Tibial artery (tissue), 4 donors: ENCODE data around the gene UGT1A6.
"Not testable (repeated sequence)": the region's sequence is repeated elsewhere in the genome, so short reads cannot be mapped to it uniquely, and the experiment has no call there.

Source experiments
- DNase-seq, 2 donors: peaks; one replicate each; pipeline ENCODE4 v3.0.0-alpha.2; 2019
- H3K27ac ChIP-seq, 2 donors: fragments of 200-600 bp; sonication (generic) in 1 of 2; 1 replicate in 1 of 2; 2 replicates in 1 of 2; pipeline ENCODE4 v1.5.1; 2018 to 2019; ENCODE audit warnings: mild to moderate bottlenecking in 1 of 2
- H3K27me3 ChIP-seq, 2 donors: fragments of 200-600 bp; sonication (generic) in 1 of 2; one replicate each; pipeline versions ENCODE4 v1.5.1 to v1.6.0; 2016 to 2019
- H3K36me3 ChIP-seq, 3 donors: fragments of 200-600 bp; sonication (generic) in 2 of 3; one replicate each; pipeline ENCODE4 v1.5.1; 2016 to 2019; ENCODE audit warnings: mild to moderate bottlenecking in 2 of 3
- H3K4me1 ChIP-seq, 4 donors: fragments of 200-600 bp; sonication (generic) in 2 of 4; 1 replicate in 3 of 4; 2 replicates in 1 of 4; pipeline ENCODE4 v1.5.1; 2016 to 2019
- H3K4me3 ChIP-seq, 2 donors: fragments of 200-600 bp; sonication (generic) in 1 of 2; 1 replicate in 1 of 2; 2 replicates in 1 of 2; pipeline ENCODE4 v1.5.1; 2018 to 2019; ENCODE audit warnings: mild to moderate bottlenecking in 2 of 2
- H3K9me3 ChIP-seq, 3 donors: fragments of 200-600 bp; sonication (generic) in 1 of 3; one replicate each; pipeline ENCODE4 v1.5.1; 2016 to 2019
- CTCF ChIP-seq, 2 experiments: fragments of 200-600 bp in 1 of 2; fragments of 450-650 bp in 1 of 2; IDR thresholded peaks; one replicate each; pipeline ENCODE4 v1.5.1; 2017 to 2019; ENCODE audit warnings: antibody characterized with exemption in 2 of 2, mild to moderate bottlenecking in 1 of 2, moderate library complexity in 1 of 2
- intact Hi-C: fragments of 100-400 bp; cut with DNase I; formaldehyde crosslinking; loops from one replicate; pipeline ENCODE4 v1.15.0; 2023; ENCODE audit warnings: low total_unique reads

Gene UGT1A6

GRCh38 chr2:233691443-233692433 lies 952 bp upstream of the UGT1A6 start:
- no peaks in the 10 kb centered on the region for H3K27me3 ChIP-seq
- no peaks in the 10 kb centered on the region for H3K36me3 ChIP-seq
- no peak for TF ChIP-seq CTCF (IDR thresholded peaks at IDR 0.05)
- no peaks in the 10 kb centered on the region for H3K4me1 ChIP-seq
- H3K4me3 ChIP-seq = no peak overlapping the region
- no peak for DNase-seq
- intact Hi-C loops = no loop called here
- H3K9me3 ChIP-seq = no peaks in the 10 kb centered on the region
- no peak overlapping the region for H3K27ac ChIP-seq

GRCh38 chr2:233693963-233694362 lies 1.3 kb downstream of the UGT1A6 start:
- Histone ChIP-seq H3K27me3 (no peaks in the 10 kb centered on the region), H3K36me3 (no peaks in the 10 kb centered on the region), H3K9me3 (no peaks in the 10 kb centered on the region), H3K4me3 (no peak overlapping the region), H3K27ac (no peak overlapping the region), H3K4me1 (no peaks in the 10 kb centered on the region)
- no peak for DNase-seq
- intact Hi-C loops = no loop called here
- no peak for TF ChIP-seq CTCF (IDR thresholded peaks at IDR 0.05)

GRCh38 chr2:233698740-233699139 lies 6.0 kb downstream of the UGT1A6 start:
- TF ChIP-seq CTCF (IDR thresholded peaks at IDR 0.05) = no peak
- no peak for DNase-seq
- H3K4me1 ChIP-seq = peaks cover 0 to 2% (median 0%) of the 10 kb centered on the region in 4 donors
- intact Hi-C loops = no loop called here
- H3K36me3 ChIP-seq = no peaks in the 10 kb centered on the region
- no peaks in the 10 kb centered on the region for H3K27me3 ChIP-seq
- no peaks in the 10 kb centered on the region for H3K9me3 ChIP-seq
- H3K4me3 ChIP-seq = no peak overlapping the region
- no peak overlapping the region for H3K27ac ChIP-seq

- H3K36me3 ChIP-seq = no peaks in the 10 kb centered on the region
- no peaks in the 10 kb centered on the region for H3K27me3 ChIP-seq
- H3K27ac ChIP-seq = no peak overlapping the region
- H3K9me3 ChIP-seq = no peaks in the 10 kb centered on the region
- H3K4me1 ChIP-seq = peaks cover 0 to 2% (median 0%) of the 10 kb centered on the region in 4 donors
- H3K4me3 ChIP-seq = no peak overlapping the region
- intact Hi-C loops = loop anchor here (10.0 kb wide), 1 partner anchor 255 kb away; no protein-coding TSS in a partner anchor
- no peak for TF ChIP-seq CTCF (IDR thresholded peaks at IDR 0.05)
- no peak for DNase-seq
These were observed 6.8 kb downstream of the UGT1A6 start for GRCh38 chr2:233699424-233700027.

- H3K36me3 ChIP-seq = no peaks in the 10 kb centered on the region
- intact Hi-C loops = loop anchor here (10.0 kb wide), 1 partner anchor 255 kb away; no protein-coding TSS in a partner anchor
- no peak overlapping the region for H3K27ac ChIP-seq
- H3K4me1 ChIP-seq = peaks cover 0 to 2% (median 0%) of the 10 kb centered on the region in 4 donors
- DNase-seq = no peak
- no peaks in the 10 kb centered on the region for H3K27me3 ChIP-seq
- no peak for TF ChIP-seq CTCF (IDR thresholded peaks at IDR 0.05)
- H3K4me3 ChIP-seq = no peak overlapping the region
- H3K9me3 ChIP-seq = no peaks in the 10 kb centered on the region
These were observed 7.4 kb downstream of the UGT1A6 start for GRCh38 chr2:233700028-233700635.

GRCh38 chr2:233700842-233701241 lies 8.2 kb downstream of the UGT1A6 start:
- not testable (repeated sequence) for H3K4me1 ChIP-seq, H3K9me3 ChIP-seq, H3K36me3 ChIP-seq, H3K4me3 ChIP-seq, H3K27me3 ChIP-seq, DNase-seq, H3K27ac ChIP-seq
- intact Hi-C loops = loop anchor here (10.0 kb wide), 1 partner anchor 256 kb away; no protein-coding TSS in a partner anchor
